Keratinocyte (primary cell): Measurements from ENCODE around the gene KRT5.

ENCODE experiments used
- CTCF ChIP-seq, 3 experiments: IDR thresholded peaks in 1 of 3; conservative IDR thresholded peaks in 1 of 3; optimal IDR thresholded peaks in 1 of 3; 2 replicates in 2 of 3; 3 replicates in 1 of 3; pipeline versions ENCODE3 to v1.5.1; 2011; ENCODE audit warnings: low read length in 3 of 3, mild to moderate bottlenecking in 3 of 3, moderate library complexity in 2 of 3, control low read depth in 1 of 3, inconsistent platforms in 1 of 3; ENCODE audit not compliant: insufficient read depth in 2 of 3; ENCODE audit errors: extremely low read depth in 1 of 3
- EZH2 ChIP-seq: IDR thresholded peaks from one replicate; pipeline ENCODE4 v1.6.1; 2012; ENCODE audit warnings: inconsistent platforms, mild to moderate bottlenecking, low read length, moderate library complexity

DNA sequence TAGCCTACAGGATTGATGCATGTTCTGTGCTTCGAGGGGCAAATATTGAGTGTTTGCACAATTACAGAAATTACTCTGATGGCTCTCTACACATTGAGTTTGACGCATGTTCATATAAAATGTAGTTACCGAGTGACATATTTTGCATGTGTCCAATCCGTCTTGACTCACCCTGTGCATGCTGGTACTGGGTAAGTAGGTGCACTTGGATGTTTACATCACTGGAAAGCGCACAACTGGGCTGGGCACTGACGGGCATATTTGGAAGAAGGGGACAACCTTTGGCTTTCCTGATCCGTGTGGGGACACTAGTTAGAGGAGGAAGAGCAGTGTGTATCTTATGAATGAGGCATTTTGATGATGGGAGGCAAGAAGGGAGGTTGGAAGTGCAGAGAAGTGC lies 22.2 kb downstream of the KRT5 start:
- TF ChIP-seq EZH2 (no peak), CTCF (optimal IDR thresholded peaks at IDR 0.05 in 1 of 3, IDR thresholded peaks at IDR 0.05 in 1 of 3, conservative IDR thresholded peaks at IDR 0.05 in 1 of 3; ENCODE audit: extremely low read depth in 1 of 3, insufficient read depth in 2 of 3, low read length in 3 of 3) (no peak)
